ENCODE results near the gene SKIDA1. TPM values are rescaled to one million over a fixed set of nuclear protein-coding genes. Genes with fewer than 3 reads are reported as not detected.
"Not testable (repeated sequence)": the region's sequence is repeated elsewhere in the genome, so short reads cannot be mapped to it uniquely, and the experiment has no call there.

Gene SKIDA1
- total RNA-seq, 1 experiment from 2014 or later: 0.56 TPM

DNA sequence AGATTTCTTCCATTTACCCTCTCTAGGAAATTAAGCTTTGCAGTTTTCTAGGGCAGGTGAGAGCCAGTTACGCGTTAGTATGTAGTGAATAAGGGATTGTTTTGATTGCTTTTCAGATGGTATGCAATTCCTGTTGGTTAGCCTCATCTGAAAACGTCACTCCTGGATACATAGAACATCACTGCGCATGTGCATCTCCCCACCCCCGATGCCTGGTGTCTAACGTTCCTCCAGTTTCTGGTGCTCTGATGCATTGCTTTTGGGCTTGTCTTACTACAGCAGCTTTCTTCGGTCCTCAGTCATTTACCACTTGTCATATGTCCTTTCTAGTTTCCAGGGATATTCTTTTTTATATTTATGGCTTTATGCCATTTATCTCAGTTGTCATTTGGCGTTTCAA lies 31.0 kb upstream of the SKIDA1 start:
- intact Hi-C loops (cut with micrococcal nuclease): no loop called here
- Mint-ChIP-seq H3K4me3 (ENCODE audit: unreplicated experiment) (no peak overlapping the region), H3K4me1 (ENCODE audit: insufficient read depth, unreplicated experiment) (peaks cover 27% of the 10 kb centered on the region), H3K36me3 (ENCODE audit: insufficient read depth, unreplicated experiment) (peaks cover 95% of the 10 kb centered on the region), H3K27ac (ENCODE audit: low read depth, unreplicated experiment) (peak overlapping the region; percentile 83), H3K27me3 (ENCODE audit: insufficient read depth, unreplicated experiment) (no peaks in the 10 kb centered on the region), H3K9me3 (ENCODE audit: unreplicated experiment) (no peaks in the 10 kb centered on the region)
- POLR2A ChIA-PET: interaction anchor here (0.6 kb wide), 1 partner anchor 946 kb away, joined by 3 read pairs; no protein-coding TSS in a partner anchor
- no TSS peak for BruUV-seq (replicated peaks)
- CTCF ChIA-PET: no interaction called here
- DNase-seq (ENCODE audit: unreplicated experiment): no peak
- TF ChIP-seq, protein P1, sequence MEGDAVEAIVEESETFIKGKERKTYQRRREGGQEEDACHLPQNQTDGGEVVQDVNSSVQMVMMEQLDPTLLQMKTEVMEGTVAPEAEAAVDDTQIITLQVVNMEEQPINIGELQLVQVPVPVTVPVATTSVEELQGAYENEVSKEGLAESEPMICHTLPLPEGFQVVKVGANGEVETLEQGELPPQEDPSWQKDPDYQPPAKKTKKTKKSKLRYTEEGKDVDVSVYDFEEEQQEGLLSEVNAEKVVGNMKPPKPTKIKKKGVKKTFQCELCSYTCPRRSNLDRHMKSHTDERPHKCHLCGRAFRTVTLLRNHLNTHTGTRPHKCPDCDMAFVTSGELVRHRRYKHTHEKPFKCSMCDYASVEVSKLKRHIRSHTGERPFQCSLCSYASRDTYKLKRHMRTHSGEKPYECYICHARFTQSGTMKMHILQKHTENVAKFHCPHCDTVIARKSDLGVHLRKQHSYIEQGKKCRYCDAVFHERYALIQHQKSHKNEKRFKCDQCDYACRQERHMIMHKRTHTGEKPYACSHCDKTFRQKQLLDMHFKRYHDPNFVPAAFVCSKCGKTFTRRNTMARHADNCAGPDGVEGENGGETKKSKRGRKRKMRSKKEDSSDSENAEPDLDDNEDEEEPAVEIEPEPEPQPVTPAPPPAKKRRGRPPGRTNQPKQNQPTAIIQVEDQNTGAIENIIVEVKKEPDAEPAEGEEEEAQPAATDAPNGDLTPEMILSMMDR (IDR thresholded peaks at IDR 0.05; ENCODE audit: unreplicated experiment): no peak

DNA sequence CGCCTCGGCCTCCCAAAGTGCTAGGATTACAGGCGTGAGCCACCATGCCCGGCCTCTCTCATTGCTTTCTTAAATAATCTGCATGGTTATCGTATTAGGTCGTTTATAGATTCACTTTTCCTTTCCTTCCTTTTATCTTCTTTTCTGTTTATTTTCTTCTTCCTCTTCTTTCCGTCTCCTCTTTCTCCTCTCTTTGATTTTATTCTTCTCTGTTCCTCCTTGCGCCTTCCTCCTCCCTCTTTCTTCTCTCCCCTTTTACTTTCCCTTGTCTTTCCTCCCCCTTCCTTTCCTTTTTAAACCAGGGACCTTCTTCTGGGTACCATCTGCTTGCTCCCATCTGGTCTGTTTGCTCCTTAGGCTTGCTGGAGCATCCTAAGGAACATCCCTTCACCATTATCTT lies 27.2 kb upstream of the SKIDA1 start:
- Mint-ChIP-seq H3K36me3 (ENCODE audit: insufficient read depth, unreplicated experiment) (peaks cover 96% of the 10 kb centered on the region), H3K27ac (ENCODE audit: low read depth, unreplicated experiment) (peak overlapping the region; percentile 67), H3K4me3 (ENCODE audit: unreplicated experiment) (no peak overlapping the region), H3K4me1 (ENCODE audit: insufficient read depth, unreplicated experiment) (peaks cover 21% of the 10 kb centered on the region), H3K9me3 (ENCODE audit: unreplicated experiment) (no peaks in the 10 kb centered on the region), H3K27me3 (ENCODE audit: insufficient read depth, unreplicated experiment) (no peaks in the 10 kb centered on the region)
- intact Hi-C loops (cut with micrococcal nuclease): loop anchor here (5.0 kb wide), 1 partner anchor 400 kb away; no protein-coding TSS in a partner anchor
- CTCF ChIA-PET: interaction anchor here (0.5 to 0.7 kb wide), 4 partner anchors 15 to 674 kb away, joined by 3 to 5 read pairs (median 3); no protein-coding TSS in a partner anchor
- no TSS peak for BruUV-seq (replicated peaks)
- DNase-seq (ENCODE audit: unreplicated experiment): no peak
- POLR2A ChIA-PET: interaction anchor here (0.6 to 0.7 kb wide), 3 partner anchors 44 to 315 kb away, joined by 3 to 5 read pairs (median 3); no protein-coding TSS in a partner anchor
- TF ChIP-seq, protein P1 (IDR thresholded peaks at IDR 0.05; ENCODE audit: unreplicated experiment): no peak

DNA sequence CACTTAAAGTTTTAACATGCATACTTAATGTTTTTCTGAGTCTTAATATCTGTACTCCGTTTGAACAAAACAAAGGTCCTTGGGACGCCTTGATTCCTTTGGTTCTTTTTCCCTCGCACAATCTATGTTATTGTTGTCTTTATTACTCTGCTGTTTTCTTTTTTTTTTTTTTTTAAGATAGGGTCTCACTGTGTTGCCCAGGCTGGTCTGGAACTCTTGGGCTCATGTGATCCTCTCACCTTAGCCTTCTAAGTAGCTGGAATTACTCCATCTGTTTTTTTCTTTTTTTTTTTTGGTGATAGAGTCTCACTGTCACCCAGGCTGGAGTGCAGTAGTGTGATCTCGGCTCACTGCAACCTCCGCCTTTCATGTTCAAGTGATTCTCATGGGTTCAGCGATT lies 21.8 kb upstream of the SKIDA1 start:
- ChIA-PET POLR2A (no interaction called here), CTCF (no interaction called here)
- no peaks in the 10 kb centered on the region for H3K9me3 Mint-ChIP-seq (ENCODE audit: unreplicated experiment)
- no peak for DNase-seq (ENCODE audit: unreplicated experiment)
- BruUV-seq (replicated peaks): no TSS peak
- no peaks in the 10 kb centered on the region for H3K27me3 Mint-ChIP-seq (ENCODE audit: insufficient read depth, unreplicated experiment)
- intact Hi-C loops (cut with micrococcal nuclease): no loop called here
- no peak overlapping the region for H3K27ac Mint-ChIP-seq (ENCODE audit: low read depth, unreplicated experiment)
- H3K4me3 Mint-ChIP-seq (ENCODE audit: unreplicated experiment): no peak overlapping the region
- H3K36me3 Mint-ChIP-seq (ENCODE audit: insufficient read depth, unreplicated experiment): peaks cover 100% of the 10 kb centered on the region
- TF ChIP-seq, protein P1 (IDR thresholded peaks at IDR 0.05; ENCODE audit: unreplicated experiment): no peak
- no peaks in the 10 kb centered on the region for H3K4me1 Mint-ChIP-seq (ENCODE audit: insufficient read depth, unreplicated experiment)

DNA sequence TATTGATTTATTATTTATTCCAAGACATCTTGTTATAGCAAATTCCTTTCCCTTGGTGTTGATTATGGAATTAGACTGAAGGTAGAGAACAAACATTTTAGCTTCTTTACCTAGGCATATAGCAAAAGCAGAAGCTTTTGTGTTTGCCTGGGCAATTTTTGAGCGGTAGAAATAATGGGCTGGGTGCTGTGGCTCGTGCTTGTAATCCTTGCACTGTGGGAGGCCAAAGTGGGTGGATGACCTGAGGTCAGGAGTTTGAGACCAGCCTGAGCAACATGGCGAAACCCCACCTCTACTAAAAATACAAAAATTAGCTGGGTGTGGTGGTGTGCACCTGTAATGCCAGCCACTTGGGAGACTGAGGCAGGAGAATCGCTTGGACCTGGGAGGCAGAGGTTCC lies 15.2 kb upstream of the SKIDA1 start:
- H3K9me3 Mint-ChIP-seq (ENCODE audit: unreplicated experiment); H3K4me3 Mint-ChIP-seq (ENCODE audit: unreplicated experiment); intact Hi-C loops (cut with micrococcal nuclease); H3K27me3 Mint-ChIP-seq (ENCODE audit: insufficient read depth, unreplicated experiment); DNase-seq (ENCODE audit: unreplicated experiment); H3K27ac Mint-ChIP-seq (ENCODE audit: low read depth, unreplicated experiment); BruUV-seq (replicated peaks); H3K4me1 Mint-ChIP-seq (ENCODE audit: insufficient read depth, unreplicated experiment): not testable (repeated sequence)
- CTCF ChIA-PET: interaction anchor here (1.1 kb wide), 1 partner anchor 9 kb away, joined by 6 read pairs; no protein-coding TSS in a partner anchor
- POLR2A ChIA-PET: interaction anchor here (1.6 kb wide), 1 partner anchor 15 kb away, joined by 8 read pairs; the partner anchor contains the start of gene SKIDA1
- H3K36me3 Mint-ChIP-seq (ENCODE audit: insufficient read depth, unreplicated experiment): peaks cover 100% of the 10 kb centered on the region

Data from MCF 10A (cell line).